DOHH2 (cell line): ENCODE results near the gene WDFY4.

Source experiments
- CTCF ChIP-seq: fragments of 200-600 bp; sonication (generic); IDR thresholded peaks from one replicate; pipeline ENCODE4 v1.5.1; 2014; ENCODE audit warnings: antibody characterized with exemption, mild to moderate bottlenecking, low read depth, low read length; ENCODE audit not compliant: poor library complexity, severe bottlenecking
- EZH2phosphoT487 ChIP-seq: fragments of 200-600 bp; sonication (generic); IDR thresholded peaks from 2 replicates; pipeline ENCODE4 v1.6.1; 2017; ENCODE audit warnings: borderline replicate concordance, mild to moderate bottlenecking, antibody characterized with exemption, low read length, moderate library complexity, mixed read lengths

DNA sequence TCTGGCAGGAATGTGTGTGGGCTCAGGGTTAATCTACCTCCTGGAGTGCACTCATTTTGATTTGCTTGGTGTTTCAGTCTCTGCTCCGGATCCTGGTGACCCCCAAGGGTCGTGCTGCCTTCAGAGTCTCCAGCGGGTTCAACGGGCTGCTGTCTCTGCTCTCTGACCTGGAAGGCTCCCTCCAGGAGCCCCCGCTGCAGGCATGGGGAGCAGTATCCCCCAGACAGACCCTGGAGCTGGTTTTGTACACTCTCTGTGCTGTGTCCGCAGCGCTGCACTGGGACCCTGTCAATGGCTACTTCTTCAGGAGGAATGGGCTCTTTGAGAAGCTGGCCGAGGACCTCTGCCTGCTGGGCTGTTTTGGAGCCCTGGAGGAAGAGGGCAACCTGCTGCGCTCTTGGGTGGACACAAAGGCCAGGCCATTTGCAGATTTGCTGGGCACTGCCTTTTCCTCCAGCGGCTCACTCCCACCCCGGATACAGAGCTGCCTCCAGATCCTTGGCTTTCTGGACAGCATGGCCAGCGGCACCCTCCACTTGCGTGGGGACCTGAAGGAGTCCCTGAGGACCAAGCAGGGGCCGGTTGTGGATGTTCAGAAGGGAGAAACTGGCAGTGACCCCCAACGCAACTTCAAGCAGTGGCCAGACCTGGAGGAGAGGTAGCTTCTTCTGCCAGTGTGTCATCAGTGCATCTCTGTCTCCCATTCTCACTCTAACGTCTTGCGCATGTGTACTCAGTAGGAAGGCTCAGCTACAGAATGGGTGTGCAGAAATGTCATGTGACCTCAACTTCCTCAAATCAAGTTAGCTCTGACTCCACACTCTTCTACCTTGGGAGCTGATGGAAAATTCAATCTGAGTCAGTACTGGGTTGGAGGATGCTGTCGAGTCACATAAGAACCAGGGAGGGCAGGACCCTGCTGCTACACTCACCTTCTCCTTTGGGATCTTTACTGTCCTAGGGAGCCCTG lies 58.5 kb downstream of the WDFY4 start:
- TF ChIP-seq CTCF: no peak
- TF ChIP-seq EZH2phosphoT487: no peak
